Measurements from ENCODE around the gene SLC35E1.

Gene SLC35E1

GRCh38 chr19:16605553-16605994 lies 33.4 kb upstream of the SLC35E1 start:
- TF ChIP-seq GATA1 (IDR thresholded peaks at IDR 0.05; ENCODE audit: low read depth, low read length): no peak
- TF ChIP-seq POLR2A (IDR thresholded peaks at IDR 0.05; ENCODE audit: low read length): no peak
- DNase-seq: no peak

GRCh38 chr19:16605115-16605514 lies 32.9 kb upstream of the SLC35E1 start:
- TF ChIP-seq POLR2A (IDR thresholded peaks at IDR 0.05; ENCODE audit: low read length) (no peak), GATA1 (IDR thresholded peaks at IDR 0.05; ENCODE audit: low read depth, low read length) (no peak)
- DNase-seq: no peak

- DNase-seq: peak in 1 of 2 experiments; percentile 22
- no peak for TF ChIP-seq POLR2A (IDR thresholded peaks at IDR 0.05; ENCODE audit: low read length)
- no peak for TF ChIP-seq GATA1 (IDR thresholded peaks at IDR 0.05; ENCODE audit: low read depth, low read length)
These were observed 32.4 kb upstream of the SLC35E1 start for GRCh38 chr19:16604615-16605014.

- DNase-seq: no peak
- TF ChIP-seq POLR2A (IDR thresholded peaks at IDR 0.05; ENCODE audit: low read length): no peak
These were observed 30.9 kb upstream of the SLC35E1 start for GRCh38 chr19:16603090-16603489.

- no peak for DNase-seq
- TF ChIP-seq GATA1 (IDR thresholded peaks at IDR 0.05; ENCODE audit: low read depth, low read length) (no peak), POLR2A (IDR thresholded peaks at IDR 0.05; ENCODE audit: low read length) (no peak)
These were observed 29.3 kb upstream of the SLC35E1 start for GRCh38 chr19:16601378-16602052.

GRCh38 chr19:16600824-16601223 lies 28.6 kb upstream of the SLC35E1 start:
- no peak for TF ChIP-seq POLR2A (IDR thresholded peaks at IDR 0.05; ENCODE audit: low read length)
- no peak for TF ChIP-seq GATA1 (IDR thresholded peaks at IDR 0.05; ENCODE audit: low read depth, low read length)
- DNase-seq: no peak

- TF ChIP-seq POLR2A (IDR thresholded peaks at IDR 0.05; ENCODE audit: low read length): no peak
- no peak for TF ChIP-seq GATA1 (IDR thresholded peaks at IDR 0.05; ENCODE audit: low read depth, low read length)
- DNase-seq: no peak
These were observed 27.6 kb upstream of the SLC35E1 start for GRCh38 chr19:16599655-16600346.

GRCh38 chr19:16598848-16599247 lies 26.6 kb upstream of the SLC35E1 start:
- no peak for TF ChIP-seq GATA1 (IDR thresholded peaks at IDR 0.05; ENCODE audit: low read depth, low read length)
- TF ChIP-seq POLR2A (IDR thresholded peaks at IDR 0.05; ENCODE audit: low read length): no peak
- DNase-seq: no peak

- no peak for TF ChIP-seq POLR2A (IDR thresholded peaks at IDR 0.05; ENCODE audit: low read length)
- no peak for TF ChIP-seq GATA1 (IDR thresholded peaks at IDR 0.05; ENCODE audit: low read depth, low read length)
- DNase-seq: no peak
These were observed 24.2 kb upstream of the SLC35E1 start for GRCh38 chr19:16596399-16596798.

- no peak for DNase-seq
- TF ChIP-seq POLR2A (IDR thresholded peaks at IDR 0.05; ENCODE audit: low read length) (no peak), GATA1 (IDR thresholded peaks at IDR 0.05; ENCODE audit: low read depth, low read length) (no peak)
These were observed 22.9 kb upstream of the SLC35E1 start for GRCh38 chr19:16595097-16595496.

GRCh38 chr19:16594681-16595091 lies 22.5 kb upstream of the SLC35E1 start:
- no peak for DNase-seq
- TF ChIP-seq GATA1 (IDR thresholded peaks at IDR 0.05; ENCODE audit: low read depth, low read length): no peak
- TF ChIP-seq POLR2A (IDR thresholded peaks at IDR 0.05; ENCODE audit: low read length): no peak

GRCh38 chr19:16594131-16594586 lies 21.9 kb upstream of the SLC35E1 start:
- TF ChIP-seq GATA1 (IDR thresholded peaks at IDR 0.05; ENCODE audit: low read depth, low read length): no peak
- TF ChIP-seq POLR2A (IDR thresholded peaks at IDR 0.05; ENCODE audit: low read length): no peak
- DNase-seq: peak; percentile 18 to 41

- no peak for DNase-seq
- TF ChIP-seq POLR2A (IDR thresholded peaks at IDR 0.05; ENCODE audit: low read length): no peak
- no peak for TF ChIP-seq GATA1 (IDR thresholded peaks at IDR 0.05; ENCODE audit: low read depth, low read length)
These were observed 21.0 kb upstream of the SLC35E1 start for GRCh38 chr19:16593181-16593580.

GRCh38 chr19:16591803-16592556 lies 19.8 kb upstream of the SLC35E1 start:
- TF ChIP-seq GATA1 (IDR thresholded peaks at IDR 0.05; ENCODE audit: low read depth, low read length): no peak
- no peak for TF ChIP-seq POLR2A (IDR thresholded peaks at IDR 0.05; ENCODE audit: low read length)
- no peak for DNase-seq
